ENCODE data around the gene MDM4.

MDM4 gene

GRCh38 chr1:204584699-204585372, 68.6 kb downstream of the MDM4 start:
- no peak for DNase-seq (ENCODE audit: low read depth)
- H3K4me3 ChIP-seq (ENCODE audit: control insufficient read depth, low read depth, low read length): no peak overlapping the region
- TF ChIP-seq, protein P1, sequence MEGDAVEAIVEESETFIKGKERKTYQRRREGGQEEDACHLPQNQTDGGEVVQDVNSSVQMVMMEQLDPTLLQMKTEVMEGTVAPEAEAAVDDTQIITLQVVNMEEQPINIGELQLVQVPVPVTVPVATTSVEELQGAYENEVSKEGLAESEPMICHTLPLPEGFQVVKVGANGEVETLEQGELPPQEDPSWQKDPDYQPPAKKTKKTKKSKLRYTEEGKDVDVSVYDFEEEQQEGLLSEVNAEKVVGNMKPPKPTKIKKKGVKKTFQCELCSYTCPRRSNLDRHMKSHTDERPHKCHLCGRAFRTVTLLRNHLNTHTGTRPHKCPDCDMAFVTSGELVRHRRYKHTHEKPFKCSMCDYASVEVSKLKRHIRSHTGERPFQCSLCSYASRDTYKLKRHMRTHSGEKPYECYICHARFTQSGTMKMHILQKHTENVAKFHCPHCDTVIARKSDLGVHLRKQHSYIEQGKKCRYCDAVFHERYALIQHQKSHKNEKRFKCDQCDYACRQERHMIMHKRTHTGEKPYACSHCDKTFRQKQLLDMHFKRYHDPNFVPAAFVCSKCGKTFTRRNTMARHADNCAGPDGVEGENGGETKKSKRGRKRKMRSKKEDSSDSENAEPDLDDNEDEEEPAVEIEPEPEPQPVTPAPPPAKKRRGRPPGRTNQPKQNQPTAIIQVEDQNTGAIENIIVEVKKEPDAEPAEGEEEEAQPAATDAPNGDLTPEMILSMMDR (IDR thresholded peaks at IDR 0.05; ENCODE audit: control insufficient read depth, insufficient read depth, low read depth, low read length, missing control alignments): no peak

DNA sequence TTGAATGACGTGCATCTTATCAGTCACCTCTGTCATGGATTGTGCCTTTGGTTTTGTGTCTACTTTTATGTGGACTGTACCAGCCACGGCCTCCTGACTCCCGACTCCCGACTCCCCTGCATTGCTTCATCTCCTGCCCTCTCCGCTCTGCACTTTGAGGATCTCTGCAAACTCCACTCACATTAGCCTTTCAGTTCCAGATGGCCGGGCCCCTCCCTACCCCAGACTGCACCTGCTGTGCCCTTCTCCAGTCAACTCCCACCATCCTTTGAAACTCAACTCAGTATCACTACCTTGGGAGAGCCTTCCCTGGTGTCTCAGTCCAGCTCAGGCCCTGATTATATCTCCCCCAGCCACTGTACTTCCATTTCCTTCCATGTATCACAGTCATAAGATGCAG, 71.4 kb downstream of the MDM4 start:
- no peak overlapping the region for H3K4me3 ChIP-seq (ENCODE audit: control insufficient read depth, low read depth, low read length)
- no peak for DNase-seq (ENCODE audit: low read depth)
- TF ChIP-seq, protein P1 (IDR thresholded peaks at IDR 0.05; ENCODE audit: control insufficient read depth, insufficient read depth, low read depth, low read length, missing control alignments): no peak

- no peak for DNase-seq (ENCODE audit: low read depth)
- TF ChIP-seq, protein P1 (IDR thresholded peaks at IDR 0.05; ENCODE audit: control insufficient read depth, insufficient read depth, low read depth, low read length, missing control alignments): no peak
- no peak overlapping the region for H3K4me3 ChIP-seq (ENCODE audit: control insufficient read depth, low read depth, low read length)
Measured at GRCh38 chr1:204588826-204589225, 72.6 kb downstream of the MDM4 start.

DNA sequence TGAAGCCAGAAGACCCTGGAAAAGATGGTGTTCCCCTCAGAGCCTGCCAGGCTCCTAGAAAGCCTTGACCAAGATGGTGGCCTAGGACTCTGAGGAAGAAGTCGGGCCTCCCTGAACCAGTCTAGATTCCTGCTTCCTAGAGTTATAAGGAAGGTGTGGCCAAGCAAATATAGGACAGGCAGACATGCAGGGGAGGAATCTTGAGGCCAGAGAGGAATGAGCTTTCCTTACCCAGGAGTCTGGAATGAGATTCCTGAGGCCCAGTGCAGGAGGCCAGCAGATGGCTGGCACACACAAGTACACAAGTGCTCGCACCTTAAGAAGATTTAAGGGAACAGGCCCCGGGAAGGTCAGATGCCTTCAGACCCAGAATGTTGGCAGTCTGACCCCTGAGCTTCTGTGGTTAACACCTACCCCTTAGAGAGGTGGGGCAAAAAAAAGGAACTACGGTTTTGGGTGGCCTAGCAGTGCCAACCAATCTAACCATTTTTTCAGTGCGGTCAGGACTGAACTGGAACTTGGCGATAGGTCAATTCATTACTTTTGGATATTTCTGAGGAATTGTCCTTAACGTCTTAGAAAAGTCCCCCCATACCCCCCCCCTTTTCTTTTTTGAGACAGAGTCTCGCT, 73.3 kb downstream of the MDM4 start:
- DNase-seq (ENCODE audit: low read depth): no peak
- TF ChIP-seq, protein P1 (IDR thresholded peaks at IDR 0.05; ENCODE audit: control insufficient read depth, insufficient read depth, low read depth, low read length, missing control alignments): no peak
- no peak overlapping the region for H3K4me3 ChIP-seq (ENCODE audit: control insufficient read depth, low read depth, low read length)

DNA sequence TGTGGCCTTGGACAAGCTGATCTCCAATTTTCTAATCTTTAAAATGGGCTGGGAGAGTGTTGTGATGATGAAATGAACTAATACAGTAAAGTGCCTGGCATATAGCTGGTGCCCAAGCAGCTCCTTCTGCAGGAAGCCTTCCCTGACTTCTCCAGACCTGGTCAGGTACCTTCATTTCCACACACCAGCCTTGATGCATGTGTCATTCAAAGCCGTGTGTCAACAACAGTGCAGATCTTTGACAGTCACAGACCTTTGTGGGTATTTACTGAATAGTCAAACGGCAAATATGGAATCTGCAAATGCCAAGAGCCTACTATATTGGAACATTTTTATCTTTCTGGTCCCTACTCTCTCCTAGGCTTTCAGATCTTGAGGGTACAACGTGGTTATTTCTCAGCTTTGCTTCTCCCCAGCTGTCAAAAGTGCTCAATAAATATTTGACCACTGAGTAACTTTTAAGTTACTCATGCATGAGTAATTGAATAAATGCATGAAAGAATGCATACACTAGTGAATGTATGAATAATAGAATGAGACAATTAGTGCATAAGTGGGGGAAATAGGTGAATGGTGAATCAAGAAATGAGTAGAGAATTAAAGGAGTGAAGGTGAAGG, 75.4 kb downstream of the MDM4 start:
- H3K4me3 ChIP-seq (ENCODE audit: control insufficient read depth, low read depth, low read length): no peak overlapping the region
- TF ChIP-seq, protein P1 (IDR thresholded peaks at IDR 0.05; ENCODE audit: control insufficient read depth, insufficient read depth, low read depth, low read length, missing control alignments): no peak
- DNase-seq (ENCODE audit: low read depth): peak; percentile 16

- no peak overlapping the region for H3K4me3 ChIP-seq (ENCODE audit: control insufficient read depth, low read depth, low read length)
- TF ChIP-seq, protein P1 (IDR thresholded peaks at IDR 0.05; ENCODE audit: control insufficient read depth, insufficient read depth, low read depth, low read length, missing control alignments): no peak
- no peak for DNase-seq (ENCODE audit: low read depth)
Measured at GRCh38 chr1:204592246-204592948, 76.2 kb downstream of the MDM4 start.
